ENCODE data around the gene AMT. TPM values are rescaled to one million over a fixed set of nuclear protein-coding genes. Genes with fewer than 3 reads are reported as not detected.
A peak's percentile ranks its signal among the peaks of the same experiment; 100 is the strongest.

AMT gene
- total RNA-seq, 1 experiment from 2014 or later, result 1.6 TPM

DNA sequence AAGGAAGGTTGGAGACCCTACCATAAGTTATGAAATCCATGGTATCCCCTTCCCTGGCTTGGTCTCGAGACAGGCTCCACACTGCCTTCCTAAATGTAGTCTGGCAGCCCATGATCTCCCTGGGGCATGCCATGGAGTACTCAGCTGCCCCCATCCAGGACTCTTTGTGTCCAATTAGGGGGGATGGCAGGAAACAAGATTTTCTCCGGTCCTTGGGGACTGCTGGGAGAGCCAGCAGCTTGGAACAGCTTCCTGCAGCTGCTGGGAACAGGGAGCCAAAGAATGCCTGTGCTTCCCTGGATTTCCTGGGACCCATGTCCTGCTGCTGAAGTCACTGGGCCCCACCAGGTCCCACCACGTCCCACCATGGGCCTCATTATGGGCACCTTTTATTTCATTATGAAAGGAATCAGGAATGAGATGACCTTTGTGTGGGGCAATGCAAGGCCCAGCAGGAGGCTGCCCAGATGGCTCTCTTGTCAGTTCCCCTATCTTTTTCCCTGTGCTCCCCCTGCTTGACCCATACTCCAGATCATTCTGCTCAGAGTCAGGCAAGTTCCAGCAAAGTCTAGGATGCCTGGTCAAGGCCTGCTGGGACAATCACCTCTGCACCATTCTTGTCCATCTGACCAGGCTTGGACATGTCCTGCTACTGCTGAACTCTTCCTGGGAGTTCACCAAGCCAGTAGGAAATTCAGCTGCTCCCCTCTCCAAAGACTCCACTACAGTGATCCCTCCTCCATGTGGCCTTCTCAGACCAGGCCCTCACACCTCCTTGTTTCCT, 32.8 kb upstream of the AMT start:
- no peak for DNase-seq
- Mint-ChIP-seq H3K4me1 (ENCODE audit: low read depth, unreplicated experiment) (peaks cover 25% of the 10 kb centered on the region), H3K27ac (ENCODE audit: unreplicated experiment) (peak overlapping the region; percentile 79), H3K36me3 (ENCODE audit: insufficient read depth, unreplicated experiment) (peaks cover 11% of the 10 kb centered on the region), H3K9me3 (ENCODE audit: unreplicated experiment) (no peaks in the 10 kb centered on the region), H3K27me3 (ENCODE audit: insufficient read depth, unreplicated experiment) (no peaks in the 10 kb centered on the region), H3K4me3 (ENCODE audit: unreplicated experiment) (no peak overlapping the region)
- no TSS peak for BruUV-seq (replicated peaks)
- H3K4me1 ChIP-seq, result peaks cover 35% of the 10 kb centered on the region
- no peaks in the 10 kb centered on the region for H3K36me3 ChIP-seq (ENCODE audit: control insufficient read depth, insufficient read depth, low read length)
- CTCF ChIA-PET, result interaction anchor here (0.6 to 2.9 kb wide), 14 partner anchors 15 to 302 kb away, joined by 3 to 29 read pairs (median 4); partner anchors contain the start of genes DAG1 and KLHDC8B
- no peak overlapping the region for H3K4me3 ChIP-seq (ENCODE audit: low read depth, low read length)
- POLR2A ChIA-PET, result interaction anchor here (1.0 to 1.6 kb wide), 2 partner anchors 14 to 43 kb away, joined by 4 to 11 read pairs; partner anchors contain the start of genes DAG1 and RHOA
- TF ChIP-seq, protein P1, sequence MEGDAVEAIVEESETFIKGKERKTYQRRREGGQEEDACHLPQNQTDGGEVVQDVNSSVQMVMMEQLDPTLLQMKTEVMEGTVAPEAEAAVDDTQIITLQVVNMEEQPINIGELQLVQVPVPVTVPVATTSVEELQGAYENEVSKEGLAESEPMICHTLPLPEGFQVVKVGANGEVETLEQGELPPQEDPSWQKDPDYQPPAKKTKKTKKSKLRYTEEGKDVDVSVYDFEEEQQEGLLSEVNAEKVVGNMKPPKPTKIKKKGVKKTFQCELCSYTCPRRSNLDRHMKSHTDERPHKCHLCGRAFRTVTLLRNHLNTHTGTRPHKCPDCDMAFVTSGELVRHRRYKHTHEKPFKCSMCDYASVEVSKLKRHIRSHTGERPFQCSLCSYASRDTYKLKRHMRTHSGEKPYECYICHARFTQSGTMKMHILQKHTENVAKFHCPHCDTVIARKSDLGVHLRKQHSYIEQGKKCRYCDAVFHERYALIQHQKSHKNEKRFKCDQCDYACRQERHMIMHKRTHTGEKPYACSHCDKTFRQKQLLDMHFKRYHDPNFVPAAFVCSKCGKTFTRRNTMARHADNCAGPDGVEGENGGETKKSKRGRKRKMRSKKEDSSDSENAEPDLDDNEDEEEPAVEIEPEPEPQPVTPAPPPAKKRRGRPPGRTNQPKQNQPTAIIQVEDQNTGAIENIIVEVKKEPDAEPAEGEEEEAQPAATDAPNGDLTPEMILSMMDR (IDR thresholded peaks at IDR 0.05; ENCODE audit: insufficient read depth in 1 of 2, low read depth in 1 of 2, low read length in 1 of 2, severe bottlenecking in 1 of 2, unreplicated experiment in 1 of 2), result no peak
- intact Hi-C loops (cut with micrococcal nuclease; ENCODE audit: unreplicated experiment), result loop anchor here (1.0 to 2.0 kb wide), 4 partner anchors 46 to 216 kb away; no protein-coding TSS in a partner anchor
- no peaks in the 10 kb centered on the region for H3K27me3 ChIP-seq (replicated peaks; ENCODE audit: control insufficient read depth, insufficient read depth, low read length)
- no peaks in the 10 kb centered on the region for H3K9me3 ChIP-seq

DNA sequence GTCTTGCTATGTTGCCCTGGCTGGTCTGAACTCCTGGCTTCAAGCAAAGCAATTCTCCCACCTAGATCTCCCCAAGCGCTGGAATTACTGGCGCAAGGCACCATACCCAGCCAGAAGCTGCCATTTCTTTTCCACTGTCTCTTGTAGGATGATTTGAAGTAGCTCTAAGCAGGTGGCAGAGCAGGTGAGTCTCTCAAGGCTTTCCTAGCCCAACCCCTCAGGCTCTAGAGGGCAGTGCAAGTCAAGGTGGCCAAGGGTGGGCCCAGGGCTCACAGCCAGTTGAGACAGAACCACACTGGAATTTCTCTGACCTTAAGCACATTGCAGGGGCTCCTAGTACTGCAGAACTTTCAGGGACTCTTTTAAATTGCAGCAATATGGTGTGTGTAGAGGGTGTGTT, 32.2 kb upstream of the AMT start:
- no peaks in the 10 kb centered on the region for H3K9me3 Mint-ChIP-seq (ENCODE audit: unreplicated experiment)
- POLR2A ChIA-PET, result interaction anchor here (1.0 to 1.6 kb wide), 2 partner anchors 15 to 43 kb away, joined by 4 to 11 read pairs; partner anchors contain the start of genes DAG1 and RHOA
- peaks cover 19% of the 10 kb centered on the region for H3K4me1 Mint-ChIP-seq (ENCODE audit: low read depth, unreplicated experiment)
- Histone ChIP-seq H3K36me3 (ENCODE audit: control insufficient read depth, insufficient read depth, low read length) (no peaks in the 10 kb centered on the region), H3K27me3 (replicated peaks; ENCODE audit: control insufficient read depth, insufficient read depth, low read length) (no peaks in the 10 kb centered on the region), H3K9me3 (no peaks in the 10 kb centered on the region), H3K4me1 (peaks cover 29% of the 10 kb centered on the region), H3K4me3 (ENCODE audit: low read depth, low read length) (no peak overlapping the region)
- peak; percentile 83 to 85 for DNase-seq
- H3K36me3 Mint-ChIP-seq (ENCODE audit: insufficient read depth, unreplicated experiment), result peaks cover 11% of the 10 kb centered on the region
- BruUV-seq (replicated peaks), result no TSS peak
- peak overlapping the region; percentile 60 for H3K27ac Mint-ChIP-seq (ENCODE audit: unreplicated experiment)
- TF ChIP-seq, protein P1 (IDR thresholded peaks at IDR 0.05; ENCODE audit: insufficient read depth in 1 of 2, low read depth in 1 of 2, low read length in 1 of 2, severe bottlenecking in 1 of 2, unreplicated experiment in 1 of 2), result peak; percentile 39 to 87
- intact Hi-C loops (cut with micrococcal nuclease; ENCODE audit: unreplicated experiment), result loop anchor here (1.0 to 2.0 kb wide), 4 partner anchors 46 to 217 kb away; no protein-coding TSS in a partner anchor
- CTCF ChIA-PET, result interaction anchor here (0.6 to 2.9 kb wide), 22 partner anchors 15 to 499 kb away, joined by 3 to 29 read pairs (median 4); partner anchors contain the start of genes BSN, DAG1, KLHDC8B and RHOA
- H3K27me3 Mint-ChIP-seq (ENCODE audit: insufficient read depth, unreplicated experiment), result no peaks in the 10 kb centered on the region
- H3K4me3 Mint-ChIP-seq (ENCODE audit: unreplicated experiment), result no peak overlapping the region

DNA sequence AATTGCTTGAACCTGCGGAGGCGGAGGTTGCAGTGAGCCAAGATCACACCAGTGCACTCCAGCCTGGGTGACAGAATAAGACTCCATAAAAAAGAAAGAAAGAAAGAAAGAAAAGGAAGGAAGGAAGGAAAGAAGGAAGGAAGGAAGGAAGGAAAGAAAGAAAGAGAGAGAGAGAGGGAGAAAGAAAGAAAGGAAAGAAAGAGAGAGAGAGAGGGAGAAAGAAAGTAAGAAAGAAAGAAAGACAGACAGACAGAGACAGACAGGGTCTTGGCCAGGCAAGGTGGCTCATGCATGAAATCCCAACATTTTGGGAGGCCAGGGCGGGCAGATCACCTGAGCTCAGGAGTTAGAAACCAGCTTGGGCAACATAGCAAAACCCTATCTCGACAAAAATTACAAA, 31.3 kb upstream of the AMT start:
- POLR2A ChIA-PET, result no interaction called here

More for the DNA sequence above, 31.3 kb upstream of the AMT start:
- DNase-seq, result no peak
- no peaks in the 10 kb centered on the region for H3K9me3 ChIP-seq
- H3K4me1 Mint-ChIP-seq (ENCODE audit: low read depth, unreplicated experiment), result peaks cover 10% of the 10 kb centered on the region
- H3K4me3 ChIP-seq (ENCODE audit: low read depth, low read length), result no peak overlapping the region
- H3K9me3 Mint-ChIP-seq (ENCODE audit: unreplicated experiment), result no peaks in the 10 kb centered on the region
- H3K36me3 ChIP-seq (ENCODE audit: control insufficient read depth, insufficient read depth, low read length), result no peaks in the 10 kb centered on the region
- intact Hi-C loops (cut with micrococcal nuclease; ENCODE audit: unreplicated experiment), result loop anchor here (1.0 to 2.0 kb wide), 4 partner anchors 47 to 218 kb away; no protein-coding TSS in a partner anchor
- H3K4me3 Mint-ChIP-seq (ENCODE audit: unreplicated experiment), result no peak overlapping the region
- peaks cover 6% of the 10 kb centered on the region for H3K36me3 Mint-ChIP-seq (ENCODE audit: insufficient read depth, unreplicated experiment)
- TF ChIP-seq, protein P1 (IDR thresholded peaks at IDR 0.05; ENCODE audit: insufficient read depth in 1 of 2, low read depth in 1 of 2, low read length in 1 of 2, severe bottlenecking in 1 of 2, unreplicated experiment in 1 of 2), result no peak
- no peak overlapping the region for H3K27ac Mint-ChIP-seq (ENCODE audit: unreplicated experiment)
- CTCF ChIA-PET, result interaction anchor here (0.9 to 2.9 kb wide), 5 partner anchors 59 to 86 kb away, joined by 3 to 29 read pairs (median 9); no protein-coding TSS in a partner anchor
- no peaks in the 10 kb centered on the region for H3K27me3 Mint-ChIP-seq (ENCODE audit: insufficient read depth, unreplicated experiment)
- H3K27me3 ChIP-seq (replicated peaks; ENCODE audit: control insufficient read depth, insufficient read depth, low read length), result no peaks in the 10 kb centered on the region
- H3K4me1 ChIP-seq, result peaks cover 21% of the 10 kb centered on the region
- BruUV-seq (replicated peaks), result no TSS peak
